Measurements from ENCODE around the gene CAMSAP3. TPM values are rescaled to one million over a fixed set of nuclear protein-coding genes. Genes with fewer than 3 reads are reported as not detected.

Gene CAMSAP3
- polyA plus RNA-seq, 2 of the 4 experiments (the other 2 are of a cell fraction), result 1.3 to 3.6 TPM

DNA sequence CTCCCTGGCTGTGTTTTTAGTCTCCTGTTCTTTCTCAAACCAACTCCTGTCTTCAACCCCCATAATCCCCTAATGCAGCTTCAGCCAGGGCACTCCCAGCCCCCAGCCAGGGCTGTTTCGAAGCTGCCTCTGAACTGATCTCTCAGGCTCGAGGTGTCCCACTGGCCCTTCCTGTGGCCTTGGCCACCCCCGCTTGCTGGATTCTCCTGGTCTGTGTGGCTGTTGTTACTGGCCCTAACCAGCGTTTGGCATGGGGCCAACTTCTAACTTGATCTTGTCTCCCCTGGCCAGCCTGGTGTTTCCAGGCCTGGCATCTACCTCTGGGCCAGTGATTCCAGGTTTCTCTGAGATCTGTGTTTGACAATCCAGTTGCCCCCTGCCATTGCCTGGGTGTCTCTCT is 22.7 kb downstream of the CAMSAP3 start:
- DNase-seq (ENCODE audit: low read depth in 1 of 2, low spot score in 1 of 2) (peak in 1 of 2 experiments; percentile 21), ATAC-seq (no peak; a peak in 2 of 6 replicates), FAIRE-seq (no peak)
- Histone ChIP-seq H3K4me3 (no peak overlapping the region), H3K9me3 (no peaks in the 10 kb centered on the region), H3K4me1 (no peaks in the 10 kb centered on the region), H3K4me2 (no peak overlapping the region), H3K27ac (no peak overlapping the region)
- ChIA-PET POLR2A (no interaction called here), CTCF (interaction anchor here (1.5 kb wide), 1 partner anchor 50 kb away, joined by 3 read pairs; no protein-coding TSS in a partner anchor)
- WGBS (ENCODE audit: missing lambda C conversion rate), result 67% methylated on average over 4 of the region's 4 CpGs
- TF ChIP-seq, protein P1, sequence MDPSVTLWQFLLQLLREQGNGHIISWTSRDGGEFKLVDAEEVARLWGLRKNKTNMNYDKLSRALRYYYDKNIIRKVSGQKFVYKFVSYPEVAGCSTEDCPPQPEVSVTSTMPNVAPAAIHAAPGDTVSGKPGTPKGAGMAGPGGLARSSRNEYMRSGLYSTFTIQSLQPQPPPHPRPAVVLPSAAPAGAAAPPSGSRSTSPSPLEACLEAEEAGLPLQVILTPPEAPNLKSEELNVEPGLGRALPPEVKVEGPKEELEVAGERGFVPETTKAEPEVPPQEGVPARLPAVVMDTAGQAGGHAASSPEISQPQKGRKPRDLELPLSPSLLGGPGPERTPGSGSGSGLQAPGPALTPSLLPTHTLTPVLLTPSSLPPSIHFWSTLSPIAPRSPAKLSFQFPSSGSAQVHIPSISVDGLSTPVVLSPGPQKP (IDR thresholded peaks at IDR 0.05; ENCODE audit: low read depth, low read length), result no peak
- TF ChIP-seq RCOR1 (IDR thresholded peaks at IDR 0.05; ENCODE audit: low read depth, low read length), result no peak
- no peak for TF ChIP-seq NPAS2 (CRISPR knock-in tag; IDR thresholded peaks at IDR 0.05; ENCODE audit: borderline replicate concordance)
- TF ChIP-seq KDM5A (IDR thresholded peaks at IDR 0.05), result no peak
- no peak for TF ChIP-seq JUN (IDR thresholded peaks at IDR 0.05)
- no peak for TF ChIP-seq SREBF2 (IDR thresholded peaks at IDR 0.05)
- no peak for TF ChIP-seq CBX2 (IDR thresholded peaks at IDR 0.05; ENCODE audit: borderline replicate concordance, low read depth)
- no peak for TF ChIP-seq MAZ (IDR thresholded peaks at IDR 0.05; ENCODE audit: borderline replicate concordance, low read depth, low read length)
- TF ChIP-seq EP300 (IDR thresholded peaks at IDR 0.05), result no peak
- TF ChIP-seq FOXS1 (CRISPR knock-in tag; IDR thresholded peaks at IDR 0.05), result no peak
- TF ChIP-seq, protein P2, sequence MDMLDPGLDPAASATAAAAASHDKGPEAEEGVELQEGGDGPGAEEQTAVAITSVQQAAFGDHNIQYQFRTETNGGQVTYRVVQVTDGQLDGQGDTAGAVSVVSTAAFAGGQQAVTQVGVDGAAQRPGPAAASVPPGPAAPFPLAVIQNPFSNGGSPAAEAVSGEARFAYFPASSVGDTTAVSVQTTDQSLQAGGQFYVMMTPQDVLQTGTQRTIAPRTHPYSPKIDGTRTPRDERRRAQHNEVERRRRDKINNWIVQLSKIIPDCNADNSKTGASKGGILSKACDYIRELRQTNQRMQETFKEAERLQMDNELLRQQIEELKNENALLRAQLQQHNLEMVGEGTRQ (IDR thresholded peaks at IDR 0.05), result no peak
- TF ChIP-seq ESRRA (IDR thresholded peaks at IDR 0.05; ENCODE audit: borderline replicate concordance, low read length), result no peak
- TF ChIP-seq, protein P3, sequence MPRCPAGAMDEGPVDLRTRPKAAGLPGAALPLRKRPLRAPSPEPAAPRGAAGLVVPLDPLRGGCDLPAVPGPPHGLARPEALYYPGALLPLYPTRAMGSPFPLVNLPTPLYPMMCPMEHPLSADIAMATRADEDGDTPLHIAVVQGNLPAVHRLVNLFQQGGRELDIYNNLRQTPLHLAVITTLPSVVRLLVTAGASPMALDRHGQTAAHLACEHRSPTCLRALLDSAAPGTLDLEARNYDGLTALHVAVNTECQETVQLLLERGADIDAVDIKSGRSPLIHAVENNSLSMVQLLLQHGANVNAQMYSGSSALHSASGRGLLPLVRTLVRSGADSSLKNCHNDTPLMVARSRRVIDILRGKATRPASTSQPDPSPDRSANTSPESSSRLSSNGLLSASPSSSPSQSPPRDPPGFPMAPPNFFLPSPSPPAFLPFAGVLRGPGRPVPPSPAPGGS (IDR thresholded peaks at IDR 0.05), result no peak
- TF ChIP-seq, protein P4, sequence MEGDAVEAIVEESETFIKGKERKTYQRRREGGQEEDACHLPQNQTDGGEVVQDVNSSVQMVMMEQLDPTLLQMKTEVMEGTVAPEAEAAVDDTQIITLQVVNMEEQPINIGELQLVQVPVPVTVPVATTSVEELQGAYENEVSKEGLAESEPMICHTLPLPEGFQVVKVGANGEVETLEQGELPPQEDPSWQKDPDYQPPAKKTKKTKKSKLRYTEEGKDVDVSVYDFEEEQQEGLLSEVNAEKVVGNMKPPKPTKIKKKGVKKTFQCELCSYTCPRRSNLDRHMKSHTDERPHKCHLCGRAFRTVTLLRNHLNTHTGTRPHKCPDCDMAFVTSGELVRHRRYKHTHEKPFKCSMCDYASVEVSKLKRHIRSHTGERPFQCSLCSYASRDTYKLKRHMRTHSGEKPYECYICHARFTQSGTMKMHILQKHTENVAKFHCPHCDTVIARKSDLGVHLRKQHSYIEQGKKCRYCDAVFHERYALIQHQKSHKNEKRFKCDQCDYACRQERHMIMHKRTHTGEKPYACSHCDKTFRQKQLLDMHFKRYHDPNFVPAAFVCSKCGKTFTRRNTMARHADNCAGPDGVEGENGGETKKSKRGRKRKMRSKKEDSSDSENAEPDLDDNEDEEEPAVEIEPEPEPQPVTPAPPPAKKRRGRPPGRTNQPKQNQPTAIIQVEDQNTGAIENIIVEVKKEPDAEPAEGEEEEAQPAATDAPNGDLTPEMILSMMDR (IDR thresholded peaks at IDR 0.05), result no peak
- no peak for TF ChIP-seq HOXB5 (CRISPR knock-in tag; IDR thresholded peaks at IDR 0.05)
- no peak for TF ChIP-seq POLR2A (IDR thresholded peaks at IDR 0.05; ENCODE audit: low read length)
- no peak for TF ChIP-seq HEYL (CRISPR knock-in tag; IDR thresholded peaks at IDR 0.05)
- TF ChIP-seq POLR2AphosphoS2 (conservative IDR thresholded peaks at IDR 0.05; ENCODE audit: low read length), result no peak
- no peak for TF ChIP-seq CBX8 (IDR thresholded peaks at IDR 0.05)

DNA sequence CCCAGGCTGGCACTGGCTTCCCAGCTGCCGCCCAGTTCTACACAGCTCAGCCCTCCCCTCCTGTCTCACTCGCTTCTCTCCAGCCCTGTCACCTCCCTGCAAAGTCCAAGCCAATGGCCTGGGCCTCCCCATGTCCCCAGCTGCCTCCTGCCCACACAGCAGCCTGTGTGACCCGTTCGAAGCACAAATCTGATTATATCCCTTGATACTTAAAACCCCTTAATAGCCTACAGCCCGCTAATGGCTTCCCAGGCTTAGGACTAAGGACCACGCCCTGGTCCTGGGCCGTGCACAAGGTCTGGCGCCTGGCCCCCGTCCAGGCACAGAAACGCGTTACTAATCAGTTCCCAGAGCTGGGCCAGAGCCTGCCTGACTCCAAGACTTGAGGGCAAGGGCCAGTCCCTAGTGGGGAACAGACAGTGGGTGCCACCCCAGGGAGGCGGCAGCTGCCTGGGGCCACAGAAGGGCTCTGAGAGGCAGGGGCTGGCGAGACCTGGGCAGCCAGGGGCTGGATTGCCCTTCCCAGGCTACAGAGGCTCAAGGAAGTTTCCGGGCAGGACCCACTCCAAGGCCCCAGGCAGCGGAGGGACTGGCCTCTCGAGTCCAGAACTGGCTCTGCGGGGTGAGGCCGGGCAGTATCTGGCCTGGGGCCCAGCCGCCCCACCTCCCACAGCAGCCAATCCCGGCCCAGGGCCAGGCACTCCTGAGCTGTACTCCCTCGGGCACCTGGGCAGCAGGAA is 23.3 kb downstream of the CAMSAP3 start:
- FAIRE-seq (no peak), DNase-seq (ENCODE audit: low read depth in 1 of 2, low spot score in 1 of 2) (no peak), ATAC-seq (no peak; a peak in 1 of 6 replicates)
- ChIA-PET POLR2A (interaction anchor here (1.0 kb wide), 1 partner anchor 11 kb away, joined by 3 read pairs; the partner anchor contains the start of genes PET100 and XAB2), CTCF (interaction anchor here (1.5 kb wide), 1 partner anchor 51 kb away, joined by 3 read pairs; no protein-coding TSS in a partner anchor)
- Histone ChIP-seq H3K27ac (no peak overlapping the region), H3K4me1 (no peaks in the 10 kb centered on the region), H3K9me3 (no peaks in the 10 kb centered on the region), H3K4me3 (no peak overlapping the region), H3K4me2 (no peak overlapping the region)
- WGBS (ENCODE audit: missing lambda C conversion rate), result 92% methylated on average over 13 of the region's 21 CpGs
- TF ChIP-seq CHD4 (IDR thresholded peaks at IDR 0.05; ENCODE audit: borderline replicate concordance) (no peak), ZFP36 (IDR thresholded peaks at IDR 0.05; ENCODE audit: borderline replicate concordance, partially characterized antibody) (no peak), ZC3H11A (IDR thresholded peaks at IDR 0.05) (no peak), NPAS2 (CRISPR knock-in tag; IDR thresholded peaks at IDR 0.05; ENCODE audit: borderline replicate concordance) (no peak), ZSCAN20 (CRISPR knock-in tag; IDR thresholded peaks at IDR 0.05) (no peak), MYC (IDR thresholded peaks at IDR 0.05; ENCODE audit: borderline replicate concordance, low read length) (no peak), HOXB13 (CRISPR knock-in tag; IDR thresholded peaks at IDR 0.05; ENCODE audit: low read depth) (no peak), NR3C1 (IDR thresholded peaks at IDR 0.05) (no peak), RFX5 (IDR thresholded peaks at IDR 0.05) (no peak), RNF2 (IDR thresholded peaks at IDR 0.05; ENCODE audit: borderline replicate concordance, low read depth) (no peak), EP300 (IDR thresholded peaks at IDR 0.05) (no peak)
- TF ChIP-seq, protein P1 (IDR thresholded peaks at IDR 0.05; ENCODE audit: low read depth, low read length), result no peak
- TF ChIP-seq, protein P5, sequence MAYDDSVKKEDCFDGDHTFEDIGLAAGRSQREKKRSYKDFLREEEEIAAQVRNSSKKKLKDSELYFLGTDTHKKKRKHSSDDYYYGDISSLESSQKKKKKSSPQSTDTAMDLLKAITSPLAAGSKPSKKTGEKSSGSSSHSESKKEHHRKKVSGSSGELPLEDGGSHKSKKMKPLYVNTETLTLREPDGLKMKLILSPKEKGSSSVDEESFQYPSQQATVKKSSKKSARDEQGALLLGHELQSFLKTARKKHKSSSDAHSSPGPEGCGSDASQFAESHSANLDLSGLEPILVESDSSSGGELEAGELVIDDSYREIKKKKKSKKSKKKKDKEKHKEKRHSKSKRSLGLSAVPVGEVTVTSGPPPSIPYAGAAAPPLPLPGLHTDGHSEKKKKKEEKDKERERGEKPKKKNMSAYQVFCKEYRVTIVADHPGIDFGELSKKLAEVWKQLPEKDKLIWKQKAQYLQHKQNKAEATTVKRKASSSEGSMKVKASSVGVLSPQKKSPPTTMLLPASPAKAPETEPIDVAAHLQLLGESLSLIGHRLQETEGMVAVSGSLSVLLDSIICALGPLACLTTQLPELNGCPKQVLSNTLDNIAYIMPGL (CRISPR knock-in tag; IDR thresholded peaks at IDR 0.05; ENCODE audit: borderline replicate concordance), result no peak
